Osteoblast (primary cell): ENCODE measurements around the gene SHOC2. TPM values are rescaled to one million over a fixed set of nuclear protein-coding genes. Genes with fewer than 3 reads are reported as not detected.
A peak's percentile ranks its signal among the peaks of the same experiment; 100 is the strongest.

Source experiments
- DNase-seq: peaks from one replicate; pipeline ENCODE4 v3.0.0; 2011; ENCODE audit warnings: low spot score, mixed read lengths; ENCODE audit not compliant: insufficient read length; ENCODE audit errors: missing footprints
- H2AFZ ChIP-seq: 2 replicates; pipeline ENCODE4 v1.6.0; 2011; ENCODE audit warnings: mild to moderate bottlenecking, low read length
- H3K27ac ChIP-seq: 2 replicates; pipeline ENCODE4 v1.5.1; 2011; ENCODE audit warnings: mild to moderate bottlenecking, low read depth, low read length, moderate library complexity
- H3K27me3 ChIP-seq: 2 replicates; pipeline ENCODE4 v1.6.0; 2012; ENCODE audit warnings: mild to moderate bottlenecking, control low read depth, inconsistent platforms, low read length, moderate library complexity; ENCODE audit not compliant: insufficient read depth
- H3K36me3 ChIP-seq: 2 replicates; pipeline ENCODE4 v1.5.1; 2011; ENCODE audit warnings: mild to moderate bottlenecking, low read length, control low read depth, moderate library complexity; ENCODE audit not compliant: insufficient read depth
- H3K4me1 ChIP-seq: 2 replicates; pipeline ENCODE4 v1.5.1; 2011; ENCODE audit warnings: mild to moderate bottlenecking, low read length, control low read depth, moderate library complexity; ENCODE audit not compliant: insufficient read depth
- H3K4me2 ChIP-seq: 2 replicates; pipeline ENCODE4 v1.6.0; 2011; ENCODE audit warnings: mild to moderate bottlenecking, low read length; ENCODE audit not compliant: insufficient read depth
- H3K4me3 ChIP-seq: fragments of 200-600 bp; sonication (generic); 3 replicates; pipeline ENCODE4 v1.5.1; 2012; ENCODE audit warnings: mild to moderate bottlenecking, low read length, inconsistent platforms; ENCODE audit not compliant: insufficient read depth
- H3K79me2 ChIP-seq: 2 replicates; pipeline ENCODE4 v1.6.0; 2012; ENCODE audit warnings: mild to moderate bottlenecking, low read length, control low read depth, inconsistent platforms; ENCODE audit not compliant: insufficient read depth
- H3K9me3 ChIP-seq: 2 replicates; pipeline ENCODE4 v1.5.1; 2011; ENCODE audit warnings: low read depth, low read length, control low read depth
- H4K20me1 ChIP-seq: 2 replicates; pipeline ENCODE4 v1.6.0; 2012; ENCODE audit warnings: mild to moderate bottlenecking, low read length, control low read depth; ENCODE audit not compliant: insufficient read depth
- total RNA-seq: library from RNA; depleted of rRNA; stranded (reverse); fragments of >200 nt; gene quantifications from 2 replicates; pipeline ENCODE4 v1.2.3, GENCODE V29; 2012
- TF ChIP-seq, protein P1 (sequence below): IDR thresholded peaks from 2 replicates; pipeline ENCODE4 v1.5.1; 2011; ENCODE audit warnings: mild to moderate bottlenecking, low read depth, low read length, moderate library complexity; ENCODE audit errors: extremely low read depth

SHOC2 gene
- total RNA-seq, 1 donor = 73.8 TPM

DNA sequence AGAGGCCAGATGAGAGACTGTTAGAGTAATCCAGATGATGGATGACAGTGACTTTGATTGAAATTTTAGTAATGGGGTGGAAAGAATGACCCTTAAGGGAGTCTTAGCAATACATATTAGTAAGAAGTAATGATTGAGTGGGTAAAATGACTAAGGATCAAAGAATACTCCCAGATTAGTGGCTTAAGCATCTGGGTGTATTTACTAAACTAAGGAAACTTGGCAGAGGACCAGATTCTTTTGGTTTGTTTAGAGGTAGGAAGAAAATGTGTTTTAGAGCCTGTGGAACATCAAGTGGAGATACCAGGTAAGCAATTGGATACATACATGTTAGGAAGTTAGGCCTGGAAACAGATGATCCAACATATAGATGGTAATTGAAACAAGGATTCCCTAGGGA lies 98.6 kb downstream of the SHOC2 start:
- no peak for DNase-seq
- Histone ChIP-seq H3K9me3 (no peaks in the 10 kb centered on the region), H3K27ac (no peak overlapping the region), H3K27me3 (no peaks in the 10 kb centered on the region), H3K79me2 (no peaks in the 10 kb centered on the region), H2AFZ (no peak overlapping the region), H3K36me3 (peaks cover 7% of the 10 kb centered on the region), H3K4me2 (no peak overlapping the region), H3K4me3 (no peak overlapping the region), H4K20me1 (no peaks in the 10 kb centered on the region), H3K4me1 (no peaks in the 10 kb centered on the region)
- TF ChIP-seq, protein P1, sequence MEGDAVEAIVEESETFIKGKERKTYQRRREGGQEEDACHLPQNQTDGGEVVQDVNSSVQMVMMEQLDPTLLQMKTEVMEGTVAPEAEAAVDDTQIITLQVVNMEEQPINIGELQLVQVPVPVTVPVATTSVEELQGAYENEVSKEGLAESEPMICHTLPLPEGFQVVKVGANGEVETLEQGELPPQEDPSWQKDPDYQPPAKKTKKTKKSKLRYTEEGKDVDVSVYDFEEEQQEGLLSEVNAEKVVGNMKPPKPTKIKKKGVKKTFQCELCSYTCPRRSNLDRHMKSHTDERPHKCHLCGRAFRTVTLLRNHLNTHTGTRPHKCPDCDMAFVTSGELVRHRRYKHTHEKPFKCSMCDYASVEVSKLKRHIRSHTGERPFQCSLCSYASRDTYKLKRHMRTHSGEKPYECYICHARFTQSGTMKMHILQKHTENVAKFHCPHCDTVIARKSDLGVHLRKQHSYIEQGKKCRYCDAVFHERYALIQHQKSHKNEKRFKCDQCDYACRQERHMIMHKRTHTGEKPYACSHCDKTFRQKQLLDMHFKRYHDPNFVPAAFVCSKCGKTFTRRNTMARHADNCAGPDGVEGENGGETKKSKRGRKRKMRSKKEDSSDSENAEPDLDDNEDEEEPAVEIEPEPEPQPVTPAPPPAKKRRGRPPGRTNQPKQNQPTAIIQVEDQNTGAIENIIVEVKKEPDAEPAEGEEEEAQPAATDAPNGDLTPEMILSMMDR = no peak

DNA sequence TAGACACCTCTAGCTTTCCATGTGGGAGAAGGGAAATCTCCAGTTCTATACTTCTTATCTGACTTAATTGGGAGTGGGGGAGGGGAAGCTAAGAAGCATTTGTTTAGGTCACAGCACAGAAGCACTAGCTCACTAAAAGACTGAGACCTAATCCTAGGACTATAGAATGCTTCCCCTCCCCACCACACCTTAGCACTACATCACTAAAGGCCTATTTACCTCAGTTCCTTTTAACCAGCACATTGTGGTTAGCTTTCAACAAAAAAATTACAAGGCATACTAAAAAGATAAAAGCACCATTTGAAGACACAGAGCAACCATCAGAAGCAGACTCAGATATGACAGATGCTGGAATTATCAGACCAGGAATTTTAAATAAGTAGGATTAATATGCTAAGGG lies 103.7 kb downstream of the SHOC2 start:
- no peaks in the 10 kb centered on the region for H3K9me3 ChIP-seq
- no peak overlapping the region for H3K4me3 ChIP-seq
- H3K4me1 ChIP-seq = no peaks in the 10 kb centered on the region
- no peak overlapping the region for H3K27ac ChIP-seq
- no peaks in the 10 kb centered on the region for H3K79me2 ChIP-seq
- H3K4me2 ChIP-seq = no peak overlapping the region
- no peaks in the 10 kb centered on the region for H3K27me3 ChIP-seq
- H3K36me3 ChIP-seq = peaks cover 7% of the 10 kb centered on the region
- TF ChIP-seq, protein P1 = no peak
- H2AFZ ChIP-seq = no peak overlapping the region
- no peak for DNase-seq
- H4K20me1 ChIP-seq = no peaks in the 10 kb centered on the region

DNA sequence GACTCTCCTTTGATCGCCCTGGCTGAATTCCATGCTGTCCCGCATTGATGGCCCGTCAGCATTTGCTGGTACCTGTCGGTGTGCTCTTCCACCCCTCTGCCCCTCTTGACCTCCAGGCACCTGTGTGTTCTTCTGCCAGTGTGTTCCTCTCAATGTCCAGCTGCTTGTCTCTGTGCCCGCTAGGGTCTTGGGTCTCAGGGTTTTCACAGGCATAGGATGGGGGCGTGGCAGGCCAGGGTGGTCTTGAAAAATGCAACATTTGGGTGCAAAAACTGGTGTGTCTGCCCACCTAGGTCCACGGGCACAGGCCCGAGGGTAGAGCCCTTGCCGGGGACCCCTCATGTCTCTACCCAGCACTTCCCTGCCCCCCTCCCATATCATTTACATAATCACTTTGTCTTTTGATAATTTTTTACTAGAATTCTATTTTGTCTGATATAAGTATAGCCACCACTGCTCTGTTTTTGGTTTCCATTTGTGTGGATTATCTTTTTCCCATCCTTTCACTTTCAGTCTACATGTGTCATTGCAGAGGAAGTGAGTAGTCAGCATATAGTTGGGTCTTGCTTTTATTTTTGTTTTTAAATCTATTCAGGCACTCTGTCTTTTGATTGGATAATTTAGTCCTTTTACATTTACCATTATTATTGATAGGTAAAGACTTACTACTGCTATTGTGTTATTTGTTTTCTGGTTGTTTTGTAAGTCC lies 110.8 kb downstream of the SHOC2 start:
- DNase-seq = no peak
- H3K27ac ChIP-seq = no peak overlapping the region
- H2AFZ ChIP-seq = no peak overlapping the region
- H3K36me3 ChIP-seq = peaks cover 4% of the 10 kb centered on the region
- H3K27me3 ChIP-seq = no peaks in the 10 kb centered on the region
- no peaks in the 10 kb centered on the region for H4K20me1 ChIP-seq
- no peak overlapping the region for H3K4me3 ChIP-seq
- H3K9me3 ChIP-seq = no peaks in the 10 kb centered on the region
- no peaks in the 10 kb centered on the region for H3K79me2 ChIP-seq
- H3K4me1 ChIP-seq = peaks cover 10% of the 10 kb centered on the region
- TF ChIP-seq, protein P1 = no peak
- no peak overlapping the region for H3K4me2 ChIP-seq

DNA sequence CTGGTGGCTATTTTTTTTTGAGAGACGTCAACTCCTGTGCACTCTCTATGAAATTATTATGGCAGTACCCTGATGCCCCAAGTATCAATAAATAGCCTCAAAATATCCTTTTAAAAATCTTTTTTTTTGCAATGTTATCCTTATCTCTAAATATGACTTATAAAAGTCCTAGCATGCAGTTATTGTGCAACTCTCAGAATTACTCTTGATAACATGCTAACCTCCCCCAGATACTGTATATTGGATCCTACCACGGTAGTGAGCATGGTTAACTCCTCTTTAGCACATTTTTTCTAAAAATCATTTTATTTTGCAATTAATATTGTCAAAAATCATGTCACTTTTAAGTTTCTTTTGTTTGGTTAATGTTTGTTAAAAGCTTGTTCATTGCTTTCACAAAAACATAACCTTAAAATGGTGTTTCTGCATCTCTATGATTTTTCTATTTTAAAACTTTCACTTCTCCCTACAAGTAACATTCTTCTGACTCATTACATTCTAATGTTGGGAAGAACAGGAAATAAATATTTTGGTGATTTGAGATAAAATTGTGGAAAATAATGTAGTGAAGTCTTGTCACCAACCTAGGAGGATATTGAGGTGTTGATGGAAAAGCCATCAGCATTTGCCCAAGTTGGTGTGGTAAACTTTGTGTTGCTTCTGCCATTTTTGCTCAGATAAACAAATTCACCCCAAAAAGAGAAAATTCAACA lies 115.3 kb downstream of the SHOC2 start:
- H3K79me2 ChIP-seq = no peaks in the 10 kb centered on the region
- peaks cover 4% of the 10 kb centered on the region for H3K36me3 ChIP-seq
- H2AFZ ChIP-seq = no peak overlapping the region
- H4K20me1 ChIP-seq = no peaks in the 10 kb centered on the region
- peak overlapping the region; percentile 48 for H3K27ac ChIP-seq
- no peaks in the 10 kb centered on the region for H3K27me3 ChIP-seq
- DNase-seq = peak; percentile 43
- peak overlapping the region; percentile 56 for H3K4me2 ChIP-seq
- H3K4me1 ChIP-seq = peaks cover 15% of the 10 kb centered on the region
- H3K9me3 ChIP-seq = peaks cover 4% of the 10 kb centered on the region
- H3K4me3 ChIP-seq = no peak overlapping the region
- TF ChIP-seq, protein P1 = no peak
